Stimulated activated memory B cell treated with anti-CD40 and anti-IgM and Interleukin-4, amounts not matched to agents 10 μg/mL and 1 μg/mL and 100 μg/mL, for 72 hours (primary cell): ENCODE data around the gene RELN.
"Not testable (repeated sequence)": the region's sequence is repeated elsewhere in the genome, so short reads cannot be mapped to it uniquely, and the experiment has no call there.

ENCODE experiments used
- ATAC-seq: fragments of 150-1000 bp; cut with Tn5 transposase; 2 replicates; pipeline ENCODE4 v1.10.0; 2021
- H3K27ac Mint-ChIP-seq: one replicate; pipeline ENCODE4 v1.8.0; 2022; ENCODE audit warnings: mild to moderate bottlenecking, mixed read lengths
- H3K27me3 Mint-ChIP-seq: one replicate; pipeline ENCODE4 v1.8.0; 2022; ENCODE audit warnings: mixed read lengths
- H3K36me3 Mint-ChIP-seq: one replicate; pipeline ENCODE4 v1.8.0; 2022; ENCODE audit warnings: mixed read lengths
- H3K4me1 Mint-ChIP-seq: one replicate; pipeline ENCODE4 v1.8.0; 2022; ENCODE audit warnings: mixed read lengths
- H3K4me3 Mint-ChIP-seq: one replicate; pipeline ENCODE4 v1.8.0; 2022; ENCODE audit warnings: mild to moderate bottlenecking, moderate library complexity, mixed read lengths
- H3K9me3 Mint-ChIP-seq: one replicate; pipeline ENCODE4 v1.8.0; 2022; ENCODE audit warnings: mixed read lengths

RELN gene

GRCh38 chr7:103989200-103989784 lies at the start of gene RELN:
Gene RELN, minus strand, starts transcription at chr7:103989658. Its CDS starts 302 bp downstream, at chr7:103989356.
- Mint-ChIP-seq H3K4me1 (peaks cover 16% of the 10 kb centered on the region), H3K27me3 (peaks cover 23% of the 10 kb centered on the region), H3K27ac (no peak within 1 kb of the TSS), H3K36me3 (no peaks in the 10 kb centered on the region), H3K9me3 (no peaks in the 10 kb centered on the region), H3K4me3 (peak within 1 kb of the TSS; percentile 40)
- ATAC-seq: no peak

DNA sequence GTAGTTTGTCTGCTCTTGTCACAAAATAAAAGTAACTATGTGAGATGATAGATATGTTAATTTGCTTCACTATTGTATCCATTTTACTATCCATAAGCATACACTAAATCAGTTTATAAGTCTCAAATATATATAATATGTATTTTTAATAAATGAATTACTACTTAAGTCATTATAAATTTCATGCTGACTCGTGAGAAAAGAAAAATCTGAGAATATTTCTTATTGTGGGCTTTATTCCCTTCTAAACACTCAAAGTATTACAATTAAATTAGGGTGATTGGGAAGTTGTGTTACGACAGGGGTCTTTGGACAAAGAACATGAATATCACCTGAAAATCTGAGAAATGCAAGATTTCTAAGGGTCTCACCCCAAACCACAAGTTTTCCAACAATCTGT lies 48.7 kb upstream of the RELN start:
- ATAC-seq: no peak
- Mint-ChIP-seq H3K27me3 (peaks cover 9% of the 10 kb centered on the region), H3K4me1 (no peaks in the 10 kb centered on the region), H3K4me3 (no peak overlapping the region), H3K9me3 (peaks cover 4% of the 10 kb centered on the region), H3K36me3 (no peaks in the 10 kb centered on the region), H3K27ac (no peak overlapping the region)

- H3K4me1 Mint-ChIP-seq, H3K36me3 Mint-ChIP-seq, H3K27ac Mint-ChIP-seq, H3K9me3 Mint-ChIP-seq, H3K27me3 Mint-ChIP-seq, ATAC-seq, H3K4me3 Mint-ChIP-seq: not testable (repeated sequence)
These were observed 47.4 kb upstream of the RELN start for GRCh38 chr7:104036889-104037288.

DNA sequence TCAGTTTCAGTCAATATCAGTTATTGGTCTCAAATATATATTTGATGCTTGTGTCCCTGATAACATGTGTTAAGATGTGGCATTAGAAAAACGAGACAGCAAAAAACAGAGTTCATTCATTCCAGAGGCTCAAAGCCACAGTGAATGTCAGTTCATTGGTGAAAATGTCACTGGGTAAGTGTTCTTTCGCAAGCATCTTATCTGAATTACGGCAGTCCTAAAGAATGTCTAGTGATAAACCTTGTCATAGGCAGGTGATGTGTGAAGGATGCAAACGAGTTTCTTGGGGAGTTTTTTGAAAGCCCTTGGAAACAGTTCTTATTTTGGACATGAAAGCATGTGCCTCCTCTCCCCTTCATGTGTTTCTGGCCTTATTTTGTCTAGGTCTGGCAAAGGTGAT lies 45.9 kb upstream of the RELN start:
- no peaks in the 10 kb centered on the region for H3K4me1 Mint-ChIP-seq
- peaks cover 4% of the 10 kb centered on the region for H3K9me3 Mint-ChIP-seq
- H3K36me3 Mint-ChIP-seq: no peaks in the 10 kb centered on the region
- ATAC-seq: no peak
- H3K27me3 Mint-ChIP-seq: peaks cover 9% of the 10 kb centered on the region
- H3K27ac Mint-ChIP-seq: no peak overlapping the region
- H3K4me3 Mint-ChIP-seq: no peak overlapping the region

- Mint-ChIP-seq H3K4me3 (no peak overlapping the region), H3K4me1 (no peaks in the 10 kb centered on the region), H3K36me3 (no peaks in the 10 kb centered on the region), H3K27me3 (peaks cover 9% of the 10 kb centered on the region), H3K27ac (no peak overlapping the region), H3K9me3 (peaks cover 4% of the 10 kb centered on the region)
- no peak for ATAC-seq
These were observed 45.2 kb upstream of the RELN start for GRCh38 chr7:104034679-104035078.

DNA sequence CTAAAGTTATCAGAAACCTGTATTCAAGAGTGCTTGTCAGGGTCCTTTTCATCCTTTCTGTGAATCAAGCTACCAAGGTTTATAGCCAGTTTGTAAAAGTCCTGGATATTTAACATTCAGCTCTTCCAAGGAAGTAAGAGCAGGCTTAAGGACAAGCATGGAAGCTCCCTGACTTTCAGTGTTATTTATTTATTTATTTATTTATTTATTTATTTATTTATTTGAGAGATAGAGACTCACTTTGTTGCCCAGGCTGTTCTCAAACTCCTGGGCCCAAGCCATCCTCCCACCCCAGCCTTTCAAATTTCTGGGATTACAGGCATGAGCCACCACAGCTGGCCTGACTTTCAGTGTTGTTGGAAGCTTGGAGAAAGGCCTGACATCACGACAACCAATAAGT lies 44.4 kb upstream of the RELN start:
- peaks cover 4% of the 10 kb centered on the region for H3K9me3 Mint-ChIP-seq
- no peaks in the 10 kb centered on the region for H3K36me3 Mint-ChIP-seq
- no peak overlapping the region for H3K4me3 Mint-ChIP-seq
- H3K27me3 Mint-ChIP-seq: peaks cover 9% of the 10 kb centered on the region
- H3K4me1 Mint-ChIP-seq: no peaks in the 10 kb centered on the region
- no peak overlapping the region for H3K27ac Mint-ChIP-seq
- ATAC-seq: no peak

GRCh38 chr7:104032486-104032885 lies 43.0 kb upstream of the RELN start:
- peaks cover 9% of the 10 kb centered on the region for H3K27me3 Mint-ChIP-seq
- no peak overlapping the region for H3K4me3 Mint-ChIP-seq
- no peaks in the 10 kb centered on the region for H3K36me3 Mint-ChIP-seq
- peaks cover 4% of the 10 kb centered on the region for H3K9me3 Mint-ChIP-seq
- no peak for ATAC-seq
- H3K4me1 Mint-ChIP-seq: no peaks in the 10 kb centered on the region
- no peak overlapping the region for H3K27ac Mint-ChIP-seq

DNA sequence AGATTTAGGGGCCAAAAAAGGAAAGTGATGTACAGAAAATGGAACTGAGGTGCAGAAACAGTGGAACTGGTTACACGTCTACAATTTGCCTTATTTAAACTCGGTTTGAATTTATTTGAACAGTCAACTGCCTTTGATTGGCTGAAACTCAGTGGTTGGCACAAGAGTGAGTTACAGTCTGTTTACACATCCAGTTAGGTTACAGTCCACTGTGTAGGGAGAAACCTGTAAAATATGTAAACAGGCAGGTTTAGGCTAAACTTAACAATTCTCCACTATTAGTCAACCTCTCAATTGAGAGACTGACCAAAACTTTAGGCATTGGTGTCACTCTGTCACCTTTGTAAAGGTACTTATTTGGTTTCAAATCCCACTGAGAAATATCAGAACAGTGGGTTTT lies 40.3 kb upstream of the RELN start:
- H3K36me3 Mint-ChIP-seq: no peaks in the 10 kb centered on the region
- no peak overlapping the region for H3K4me3 Mint-ChIP-seq
- no peaks in the 10 kb centered on the region for H3K4me1 Mint-ChIP-seq
- H3K27me3 Mint-ChIP-seq: peaks cover 6% of the 10 kb centered on the region
- H3K27ac Mint-ChIP-seq: no peak overlapping the region
- ATAC-seq: no peak
- H3K9me3 Mint-ChIP-seq: peaks cover 4% of the 10 kb centered on the region

GRCh38 chr7:104024632-104025031 lies 35.2 kb upstream of the RELN start:
- Mint-ChIP-seq H3K27me3 (no peaks in the 10 kb centered on the region), H3K27ac (no peak overlapping the region), H3K4me1 (no peaks in the 10 kb centered on the region), H3K9me3 (no peaks in the 10 kb centered on the region), H3K36me3 (no peaks in the 10 kb centered on the region), H3K4me3 (no peak overlapping the region)
- ATAC-seq: no peak

DNA sequence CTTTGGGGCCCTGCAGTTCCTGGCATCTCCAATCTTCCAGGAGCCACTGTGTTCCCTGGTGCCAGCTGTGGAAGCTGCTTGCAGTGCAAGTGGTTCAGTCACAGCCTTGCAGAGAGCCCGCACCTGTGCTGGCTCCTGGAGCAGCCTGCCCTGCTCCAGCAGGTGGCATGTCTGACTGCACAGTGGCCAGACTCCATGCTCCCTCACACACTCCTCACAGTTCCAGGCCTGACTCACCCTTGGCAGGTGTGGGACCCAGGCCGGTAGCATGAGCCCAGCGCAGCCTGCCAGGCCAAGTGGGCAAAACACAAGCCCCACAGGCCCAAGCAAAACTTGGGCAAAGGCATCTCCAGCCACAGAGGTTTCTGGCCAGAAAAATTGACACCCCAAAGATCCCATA lies 33.6 kb upstream of the RELN start:
- Mint-ChIP-seq H3K4me1 (no peaks in the 10 kb centered on the region), H3K36me3 (no peaks in the 10 kb centered on the region), H3K27me3 (no peaks in the 10 kb centered on the region), H3K4me3 (no peak overlapping the region), H3K27ac (no peak overlapping the region), H3K9me3 (no peaks in the 10 kb centered on the region)
- peak; percentile 42 for ATAC-seq

- H3K27ac Mint-ChIP-seq: no peak overlapping the region
- no peaks in the 10 kb centered on the region for H3K27me3 Mint-ChIP-seq
- H3K4me1 Mint-ChIP-seq: no peaks in the 10 kb centered on the region
- ATAC-seq: no peak
- no peak overlapping the region for H3K4me3 Mint-ChIP-seq
- no peaks in the 10 kb centered on the region for H3K9me3 Mint-ChIP-seq
- H3K36me3 Mint-ChIP-seq: no peaks in the 10 kb centered on the region
These were observed 29.0 kb upstream of the RELN start for GRCh38 chr7:104018425-104018824.

GRCh38 chr7:104017001-104017400 lies 27.5 kb upstream of the RELN start:
- ATAC-seq: no peak
- H3K9me3 Mint-ChIP-seq: no peaks in the 10 kb centered on the region

GRCh38 chr7:104012835-104013234 lies 23.4 kb upstream of the RELN start:
- H3K4me3 Mint-ChIP-seq: no peak overlapping the region
- no peak overlapping the region for H3K27ac Mint-ChIP-seq
- H3K4me1 Mint-ChIP-seq: no peaks in the 10 kb centered on the region
- ATAC-seq: no peak
- no peaks in the 10 kb centered on the region for H3K36me3 Mint-ChIP-seq
- H3K27me3 Mint-ChIP-seq: no peaks in the 10 kb centered on the region
- H3K9me3 Mint-ChIP-seq: no peaks in the 10 kb centered on the region

More at GRCh38 chr7:104017001-104017400, 27.5 kb upstream of the RELN start:
- Mint-ChIP-seq H3K27me3 (no peaks in the 10 kb centered on the region), H3K4me1 (no peaks in the 10 kb centered on the region), H3K4me3 (no peak overlapping the region), H3K27ac (no peak overlapping the region), H3K36me3 (no peaks in the 10 kb centered on the region)

- no peak for ATAC-seq
- Mint-ChIP-seq H3K36me3 (no peaks in the 10 kb centered on the region), H3K4me1 (no peaks in the 10 kb centered on the region), H3K4me3 (no peak overlapping the region), H3K9me3 (no peaks in the 10 kb centered on the region), H3K27me3 (no peaks in the 10 kb centered on the region), H3K27ac (no peak overlapping the region)
These were observed 22.4 kb upstream of the RELN start for GRCh38 chr7:104011829-104012228.

DNA sequence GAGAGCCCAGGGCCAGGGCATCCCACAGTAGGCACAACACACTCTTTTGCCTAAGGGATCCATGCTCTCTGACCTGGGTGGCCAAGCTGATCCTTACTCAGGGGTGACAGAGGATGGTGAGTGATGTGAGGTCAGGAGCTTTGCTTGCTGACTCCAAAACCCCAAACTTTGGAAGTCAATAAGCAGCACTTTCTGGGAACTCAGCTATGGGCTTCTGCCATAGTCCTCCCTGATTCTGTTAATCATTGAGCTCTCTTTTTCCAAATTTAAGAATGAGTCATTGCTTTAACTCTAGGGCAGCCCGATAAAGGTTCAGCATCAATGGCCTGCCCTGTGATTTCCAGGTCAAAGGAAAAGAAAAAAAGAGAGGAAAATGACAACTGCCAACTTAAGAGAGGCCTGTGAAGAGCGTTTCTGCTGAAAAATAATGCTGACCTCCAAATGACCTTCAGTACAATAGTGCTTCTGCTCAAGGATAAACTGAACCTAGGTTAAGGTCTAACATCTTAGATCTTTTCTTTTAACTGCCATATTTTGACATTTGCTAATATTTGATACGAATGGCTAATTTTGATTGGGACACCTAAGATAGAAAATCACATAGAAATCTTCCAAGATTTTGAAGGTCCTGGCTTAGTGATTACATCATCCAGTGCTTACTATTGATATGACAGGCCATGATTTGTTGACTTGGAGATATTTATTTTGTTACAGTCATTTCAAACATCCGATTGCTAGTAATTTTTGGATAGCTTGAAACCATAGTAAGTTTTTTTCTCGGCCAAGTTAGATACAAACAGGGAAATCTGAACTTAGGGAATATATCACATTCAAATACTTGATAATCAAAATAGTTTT lies 20.8 kb upstream of the RELN start:
- no peak overlapping the region for H3K27ac Mint-ChIP-seq
- no peaks in the 10 kb centered on the region for H3K27me3 Mint-ChIP-seq
- H3K9me3 Mint-ChIP-seq: no peaks in the 10 kb centered on the region
- H3K4me3 Mint-ChIP-seq: no peak overlapping the region
- H3K4me1 Mint-ChIP-seq: no peaks in the 10 kb centered on the region
- H3K36me3 Mint-ChIP-seq: no peaks in the 10 kb centered on the region
- ATAC-seq: no peak

DNA sequence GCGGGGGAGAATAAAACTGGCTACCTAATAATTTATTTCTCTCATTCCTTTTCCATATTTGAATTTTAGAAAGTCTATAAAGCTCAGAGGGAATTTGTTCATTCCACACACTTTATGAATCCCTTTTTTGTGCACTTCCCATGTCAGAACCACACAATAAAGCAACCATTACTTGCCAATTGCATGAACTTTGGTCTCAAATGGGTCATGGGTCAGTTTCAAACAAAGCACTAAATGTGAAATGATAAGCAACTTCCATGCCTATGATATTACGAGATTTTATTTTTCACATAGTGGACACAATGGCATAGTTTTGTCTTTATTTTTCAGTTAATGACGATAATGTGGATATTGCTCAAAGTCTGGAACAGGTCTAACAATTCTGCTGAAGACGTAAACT lies 18.6 kb upstream of the RELN start:
- Mint-ChIP-seq H3K4me1 (no peaks in the 10 kb centered on the region), H3K27me3 (no peaks in the 10 kb centered on the region), H3K4me3 (no peak overlapping the region), H3K27ac (no peak overlapping the region), H3K36me3 (no peaks in the 10 kb centered on the region), H3K9me3 (no peaks in the 10 kb centered on the region)
- ATAC-seq: no peak
